Adipose tissue (tissue), 3 donors: ENCODE measurements around the gene FOXP1. TPM values are rescaled to one million over a fixed set of nuclear protein-coding genes. Genes with fewer than 3 reads are reported as not detected.

ENCODE experiments used
- H3K27ac ChIP-seq: one replicate; pipeline ENCODE4 v1.5.1; 2013; ENCODE audit warnings: low read depth, low read length
- whole genome bisulfite sequencing, 3 donors: extraction: QIAGEN DNeasy Blood & Tissue Kit; methylation state at CpG; one replicate each; pipeline ENCODE4 v1.1.7; 2013; 5-methylcytosine and 5-hydroxymethylcytosine counted together
- polyA plus RNA-seq, 3 donors: library from polyadenylated mRNA; stranded (reverse); fragments of 200-250 nt; gene quantifications; one replicate each; pipeline ENCODE4 v1.2.3, GENCODE V29; 2013
- donor health status: healthy with polysubstance abuse.
- donor health status: Bipolar disorder and iron deficiency.
- donor health status: healthy.

Gene FOXP1
- polyA plus RNA-seq, 3 donors = 6.3 to 19.2 (median 11.4) TPM

DNA sequence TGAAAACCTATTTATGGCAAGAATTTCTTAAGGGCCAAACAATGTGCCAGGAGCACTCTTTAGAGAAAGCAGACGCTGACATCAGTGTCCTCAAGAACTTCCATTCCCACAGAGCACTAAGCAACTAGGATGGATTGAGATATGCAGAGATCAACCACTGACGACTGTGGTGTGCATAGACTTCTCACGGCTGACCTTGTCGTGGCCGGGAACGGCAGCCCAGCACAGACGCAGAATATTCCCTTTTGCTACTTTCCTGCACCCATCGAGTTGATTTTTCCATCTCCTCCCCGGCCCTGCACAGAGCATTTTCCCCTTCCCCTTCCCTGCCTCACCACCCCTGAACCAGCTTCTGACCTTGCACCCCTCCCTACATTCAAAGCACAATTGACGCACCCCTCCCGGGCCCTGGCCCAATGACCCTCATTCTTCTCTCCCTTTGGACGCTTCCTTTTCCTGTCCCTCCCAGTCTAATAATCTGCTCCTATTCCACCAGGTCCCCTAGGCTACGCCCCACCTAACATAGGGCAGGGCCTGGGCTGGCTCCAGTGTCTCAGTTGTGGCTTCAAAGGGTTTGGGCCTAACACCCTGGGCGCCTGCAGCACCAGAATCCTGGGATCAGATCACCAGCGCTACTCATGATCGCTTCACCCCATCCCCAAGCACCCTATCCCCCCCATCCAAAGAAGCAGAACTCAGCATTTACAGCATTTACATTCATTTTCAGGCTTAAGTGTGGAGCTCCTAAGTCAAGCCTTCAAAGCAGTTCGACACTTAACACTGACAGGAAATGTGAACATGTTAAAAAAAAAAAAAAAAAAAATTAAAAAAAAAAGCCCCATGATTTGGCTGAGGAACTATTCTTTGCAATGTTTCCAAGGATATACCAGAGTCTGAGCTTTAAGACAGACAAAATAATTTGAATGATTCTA is 151.2 kb downstream of the FOXP1 start:
- H3K27ac ChIP-seq = no peak overlapping the region
- 64 to 82% (median 73%) methylated on average over 17 of the region's 17 CpGs for WGBS, 3 donors

DNA sequence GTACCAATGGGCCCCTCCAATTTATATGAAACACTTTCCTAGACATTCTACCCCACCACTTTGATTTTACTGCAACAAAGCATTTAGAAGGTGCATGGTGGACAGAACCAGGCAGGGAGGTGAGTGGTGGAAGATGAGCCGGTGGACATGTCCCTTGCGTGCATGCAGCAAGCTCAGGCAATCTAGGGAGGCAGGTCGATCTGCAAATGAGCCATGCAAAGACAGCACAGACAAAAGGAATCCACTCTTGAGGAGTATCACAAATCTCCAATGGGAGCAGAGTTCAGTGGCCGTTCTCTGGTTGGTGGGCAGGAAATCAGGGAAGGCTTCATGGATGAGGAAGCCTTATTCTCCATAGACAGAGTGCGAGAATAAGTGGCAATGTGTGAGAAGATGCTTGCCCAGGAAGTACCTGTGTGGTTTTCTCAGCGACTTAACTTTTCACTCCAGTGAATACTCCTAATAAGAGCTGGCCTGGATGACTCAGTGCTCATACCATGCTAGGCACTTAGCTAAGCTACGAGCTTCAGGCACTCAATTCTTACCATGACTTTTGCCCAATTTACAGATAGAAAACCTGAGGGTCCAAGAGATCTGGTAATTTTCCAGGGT is 152.5 kb downstream of the FOXP1 start:
- WGBS, 3 donors = 89 to 94% (median 93%) methylated on average over 7 of the region's 7 CpGs
- no peak overlapping the region for H3K27ac ChIP-seq

DNA sequence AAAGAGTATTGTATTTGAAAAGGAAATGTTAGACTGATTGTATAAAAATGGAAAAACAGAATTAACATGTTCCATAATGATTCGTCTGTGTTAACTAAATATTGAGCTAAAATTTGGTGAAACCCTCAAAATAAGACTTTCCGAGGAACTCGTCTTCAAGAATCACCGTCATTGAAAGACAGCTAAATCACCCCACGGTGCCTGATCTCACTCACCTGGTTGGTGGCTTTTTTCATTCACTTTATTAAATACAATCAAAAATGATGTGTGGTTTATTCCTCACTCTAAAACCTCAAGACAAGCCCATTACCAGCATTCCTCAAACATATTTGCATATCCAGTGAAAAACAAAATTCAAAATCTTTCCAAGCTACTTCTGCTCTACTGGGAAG is 153.9 kb downstream of the FOXP1 start:
- H3K27ac ChIP-seq = no peak overlapping the region
- WGBS, 3 donors = 57 to 86% (median 75%) methylated on average over 5 of the region's 5 CpGs

DNA sequence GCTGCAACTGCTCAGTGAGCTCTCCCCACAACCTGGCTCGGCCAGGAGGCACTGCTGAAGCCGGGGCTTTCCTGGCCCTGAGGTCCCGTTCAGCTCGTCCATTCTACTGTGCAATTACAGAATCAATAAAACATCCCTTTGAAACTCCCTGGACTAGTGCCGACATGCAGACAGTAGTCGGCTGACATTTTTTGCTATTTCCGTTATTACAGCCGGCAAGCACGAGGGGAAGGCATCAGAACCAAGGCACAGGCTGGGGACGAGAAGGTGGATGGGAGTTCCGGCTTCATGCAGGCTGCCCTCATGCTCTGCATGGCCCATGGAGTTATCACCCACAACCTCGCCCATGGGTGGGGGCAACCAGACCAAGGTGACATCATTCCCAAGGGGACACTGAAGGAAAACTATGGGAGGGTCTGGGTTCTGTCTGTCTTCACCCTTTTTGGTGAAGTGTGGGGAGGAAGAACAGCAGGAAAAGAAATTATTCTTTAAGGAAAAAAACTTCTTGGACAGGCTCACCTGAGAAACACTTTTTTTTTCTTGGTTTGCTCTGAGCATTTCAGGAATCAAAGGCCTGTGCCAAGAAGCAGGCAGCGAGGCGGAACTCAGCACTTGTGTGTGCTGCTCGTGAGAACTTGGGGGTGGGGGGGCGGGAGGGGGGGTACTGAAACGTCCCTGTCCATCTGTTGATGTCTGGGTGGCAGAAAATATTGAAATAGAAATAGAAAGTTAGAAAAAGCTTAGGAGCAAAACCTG is 154.5 kb downstream of the FOXP1 start:
- WGBS, 3 donors = 15 to 20% (median 19%) methylated on average over 17 of the region's 17 CpGs

DNA sequence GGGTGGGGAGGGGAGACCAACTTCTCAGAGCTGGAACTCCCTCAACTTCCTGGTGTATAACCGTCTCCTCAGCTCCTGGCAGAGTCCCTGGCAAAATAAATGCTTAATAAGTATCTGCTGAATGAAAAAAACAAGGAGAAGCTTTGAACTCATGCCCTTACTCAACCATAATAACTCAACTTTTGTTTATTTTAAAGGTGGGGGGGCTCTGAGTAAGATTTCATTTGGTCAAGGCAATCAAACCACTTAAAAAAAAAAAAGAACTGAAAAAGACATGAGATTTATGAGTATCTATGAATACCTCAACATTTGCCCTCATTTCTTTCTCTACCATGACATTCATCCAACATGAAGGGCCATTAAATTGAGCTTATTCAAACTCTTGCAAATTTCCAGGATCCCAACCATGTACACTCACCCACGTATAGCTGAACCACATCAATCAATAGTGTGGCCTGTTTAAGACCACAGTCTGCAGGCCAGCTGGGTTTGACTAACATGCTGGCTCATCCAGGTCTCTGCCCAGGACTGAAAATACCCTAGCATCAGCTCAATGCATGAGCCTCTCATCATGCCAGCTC is 157.9 kb downstream of the FOXP1 start:
- WGBS, 3 donors = 46 to 65% (median 59%) methylated on average over 2 of the region's 2 CpGs

More for the DNA sequence above, 154.5 kb downstream of the FOXP1 start:
- H3K27ac ChIP-seq = no peak overlapping the region

DNA sequence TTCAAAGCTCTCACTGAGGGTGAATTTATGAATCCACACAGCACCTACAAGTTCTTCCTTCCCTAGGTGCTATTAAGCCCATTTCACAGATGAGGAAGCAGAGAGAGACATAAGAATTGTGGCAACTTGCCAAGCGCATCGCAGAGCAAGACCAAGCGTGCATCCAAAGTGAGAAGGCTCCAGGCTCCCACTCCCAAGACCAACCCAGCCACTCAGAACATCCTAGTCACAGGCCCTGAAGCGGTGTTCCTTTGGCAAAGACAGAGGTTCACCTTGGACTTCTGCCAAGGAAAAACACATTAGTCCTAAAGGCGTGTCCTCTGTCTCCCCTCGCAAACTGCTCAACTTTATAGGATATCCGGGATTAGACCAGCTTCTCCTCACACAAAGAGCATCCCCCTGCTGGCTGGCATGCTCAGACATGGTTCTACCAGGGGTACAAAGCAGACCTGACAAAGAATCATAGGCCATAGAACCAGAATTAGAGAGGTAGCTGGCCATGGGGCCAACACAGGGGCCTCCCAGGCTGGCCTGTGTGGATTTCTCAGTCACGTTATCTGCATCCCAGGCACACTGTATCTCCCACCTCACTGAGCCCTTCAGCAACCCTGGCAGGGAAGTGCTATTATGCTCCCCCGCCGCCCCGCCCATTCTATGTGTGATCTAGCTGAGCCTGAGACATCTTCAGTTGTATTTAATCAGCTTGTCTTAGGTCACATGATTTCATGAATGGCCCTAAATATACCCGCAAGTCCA is 160.2 kb downstream of the FOXP1 start:
- WGBS, 3 donors = 64 to 76% (median 68%) methylated on average over 12 of the region's 12 CpGs
- H3K27ac ChIP-seq = no peak overlapping the region

More for the DNA sequence above, 157.9 kb downstream of the FOXP1 start:
- no peak overlapping the region for H3K27ac ChIP-seq

DNA sequence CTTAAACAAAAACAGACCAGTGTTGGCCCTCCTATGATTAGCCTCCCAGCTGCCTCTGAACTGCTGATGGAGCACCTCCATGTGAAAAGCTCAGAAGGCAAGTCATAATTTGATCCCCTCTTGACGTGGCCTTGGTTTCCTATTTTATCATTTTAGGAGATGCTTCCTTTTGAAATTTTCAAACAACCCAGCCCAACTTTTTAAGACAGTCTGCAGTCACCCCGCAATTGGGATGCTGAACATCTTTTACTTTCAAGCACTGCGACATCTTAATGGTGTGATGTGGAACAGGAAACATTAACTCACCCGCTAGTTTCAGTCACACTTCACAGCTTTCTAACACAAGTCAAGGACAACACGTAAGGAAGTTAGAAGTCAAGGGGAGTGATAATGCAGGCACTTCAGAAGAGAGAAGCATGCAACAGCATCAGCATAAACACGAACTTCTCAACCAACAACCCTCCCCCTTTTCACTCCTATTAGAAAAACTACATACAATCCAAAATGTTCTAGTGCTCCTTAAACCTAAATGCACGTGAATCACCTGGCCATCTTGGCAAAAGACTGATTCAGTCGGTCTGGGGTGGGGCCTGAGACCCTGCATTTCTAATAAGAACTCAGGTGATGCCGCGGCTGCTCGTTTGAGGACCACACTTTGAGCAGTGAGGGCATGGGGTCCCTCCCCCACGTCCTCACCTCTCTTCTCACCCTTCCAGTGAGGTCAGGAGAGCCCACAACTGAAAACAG is 161.5 kb downstream of the FOXP1 start:
- WGBS, 3 donors = 74 to 84% (median 77%) methylated on average over 12 of the region's 12 CpGs
- H3K27ac ChIP-seq = no peak overlapping the region

DNA sequence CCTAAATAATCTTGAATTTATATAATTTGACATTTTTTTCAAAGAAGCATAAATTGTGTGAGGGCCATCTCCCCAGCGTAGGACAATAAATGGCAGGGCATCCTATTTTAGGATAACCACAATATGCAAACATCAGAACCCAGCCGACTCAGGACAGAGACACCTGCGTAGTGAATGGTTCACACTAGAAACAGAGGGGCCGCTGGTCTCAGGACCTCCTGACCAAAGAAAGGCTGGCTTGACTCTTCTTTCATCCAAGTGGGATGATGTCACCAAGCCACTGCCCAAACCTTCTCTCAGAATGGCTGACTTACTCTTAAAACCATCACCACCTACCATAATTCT is 162.1 kb downstream of the FOXP1 start:
- WGBS, 3 donors = 94 to 97% (median 95%) methylated on average over 4 of the region's 4 CpGs
- H3K27ac ChIP-seq = no peak overlapping the region

DNA sequence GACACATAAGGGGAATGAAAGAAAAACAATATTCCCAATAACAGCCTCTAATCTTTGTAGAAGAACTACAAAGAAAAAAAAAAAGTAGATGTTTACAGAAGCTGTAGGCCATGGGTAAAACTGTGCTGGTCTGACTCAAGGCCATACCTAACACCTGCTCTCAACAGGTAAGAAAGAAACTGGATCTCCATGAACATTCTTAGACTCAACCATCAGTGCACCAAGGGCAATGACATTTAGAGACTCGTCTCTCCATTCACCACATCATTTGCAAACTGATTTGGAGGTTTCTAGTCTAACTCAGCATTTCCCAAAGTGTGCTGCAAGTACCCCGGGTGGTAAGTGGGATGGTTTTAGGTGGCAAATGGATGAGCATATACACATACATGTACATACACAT is 164.2 kb downstream of the FOXP1 start:
- 59 to 92% (median 91%) methylated on average over 2 of the region's 2 CpGs for WGBS, 3 donors
- H3K27ac ChIP-seq = no peak overlapping the region

DNA sequence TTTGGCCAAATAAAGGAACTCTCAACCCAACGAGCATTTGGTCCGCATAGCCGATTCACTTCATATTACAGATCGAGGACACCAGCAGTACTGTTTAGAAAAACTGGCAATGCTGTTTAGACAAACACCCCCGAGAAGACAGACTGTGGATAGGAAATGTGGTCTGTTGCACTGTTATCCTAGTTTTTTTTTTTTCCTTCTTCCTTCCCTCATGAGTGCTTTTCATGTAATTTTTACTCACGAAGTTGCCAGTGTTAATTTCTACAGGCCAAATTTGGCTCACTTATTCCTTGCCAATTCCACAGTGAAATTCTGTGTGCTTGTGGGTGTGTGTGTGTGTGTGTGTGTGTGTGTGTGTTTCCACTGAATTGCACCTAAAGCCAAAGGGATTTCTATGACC is 165.7 kb downstream of the FOXP1 start:
- 61 to 85% (median 62%) methylated on average over 6 of the region's 6 CpGs for WGBS, 3 donors

DNA sequence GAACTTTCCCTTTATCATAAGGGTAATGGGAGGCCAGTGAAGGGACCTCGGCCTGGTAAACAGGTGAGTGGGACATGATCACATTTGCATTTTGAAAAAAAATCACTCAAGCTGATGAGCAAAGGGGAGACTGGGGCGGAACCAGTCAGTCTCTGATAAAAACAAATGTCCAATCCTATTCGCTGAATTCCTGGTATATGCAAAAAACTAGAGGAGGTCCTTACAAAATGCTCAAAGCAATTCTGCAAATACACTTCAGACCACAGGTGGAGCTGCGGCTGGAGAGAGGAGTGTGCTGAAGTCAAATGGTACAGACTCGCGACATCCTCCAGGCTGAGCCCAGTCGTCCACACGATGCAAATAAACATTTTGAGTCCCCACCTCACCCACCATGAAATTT is 166.7 kb downstream of the FOXP1 start:
- H3K27ac ChIP-seq = no peak overlapping the region

More for the DNA sequence above, 165.7 kb downstream of the FOXP1 start:
- H3K27ac ChIP-seq = no peak overlapping the region

DNA sequence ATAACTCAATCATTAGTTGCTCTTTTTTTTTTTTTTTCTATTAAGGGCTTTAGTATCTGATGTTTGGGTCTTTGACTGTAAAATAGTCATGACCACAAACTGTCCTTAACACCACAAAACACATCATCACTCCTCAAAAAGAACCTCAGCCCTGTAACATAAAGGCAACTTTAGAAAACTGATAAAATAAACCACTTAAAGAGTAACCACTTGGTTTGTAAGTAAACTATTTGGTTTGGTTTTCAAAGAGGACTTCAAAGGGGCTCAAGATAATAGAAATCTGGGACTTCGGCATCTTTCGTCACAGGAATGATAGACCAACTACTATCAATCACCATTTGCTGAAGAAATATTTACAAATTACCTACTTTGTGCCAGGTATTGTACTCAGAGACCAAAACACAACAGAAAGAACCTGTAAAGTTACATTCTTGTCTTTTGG is 167.8 kb downstream of the FOXP1 start:
- 33 to 83% (median 77%) methylated on average over 2 of the region's 2 CpGs for WGBS, 3 donors
- no peak overlapping the region for H3K27ac ChIP-seq

More for the DNA sequence above, 166.7 kb downstream of the FOXP1 start:
- WGBS, 3 donors = 86 to 95% (median 90%) methylated on average over 8 of the region's 8 CpGs

DNA sequence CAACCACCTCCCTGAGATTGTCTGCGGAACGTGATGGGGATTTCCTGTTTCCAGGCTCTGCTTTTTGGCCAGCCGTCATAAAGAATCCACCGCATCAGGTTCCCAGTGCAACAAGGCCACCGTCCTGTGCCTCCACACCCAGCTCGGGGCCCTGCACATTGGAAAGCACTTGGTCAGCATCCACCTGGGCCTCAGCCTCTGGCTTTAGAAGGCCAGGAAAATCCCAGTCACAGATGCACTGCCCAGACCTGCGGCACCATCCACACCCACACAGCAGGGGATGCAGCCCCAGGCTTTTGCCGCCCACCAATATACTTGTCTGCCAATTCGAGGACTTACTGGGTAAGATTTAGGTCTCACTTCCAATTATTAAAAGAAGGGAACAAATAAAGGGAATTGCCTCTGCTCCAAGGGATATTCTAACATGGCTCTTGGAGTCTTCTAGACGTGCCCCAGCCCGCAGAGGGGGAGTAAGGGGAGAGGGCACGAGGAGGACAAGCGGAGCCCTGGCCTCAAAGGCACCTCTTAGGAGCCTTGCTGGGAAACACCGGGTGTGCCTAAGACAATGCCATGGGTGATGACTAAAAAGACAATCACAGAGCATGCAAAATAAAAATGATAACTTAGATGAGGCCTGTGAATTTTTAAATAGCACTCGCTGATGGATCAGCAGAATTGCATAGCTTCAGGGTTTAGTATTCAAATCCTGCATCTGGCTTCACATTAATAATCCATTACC is 169.2 kb downstream of the FOXP1 start:
- no peak overlapping the region for H3K27ac ChIP-seq
- 80 to 89% (median 86%) methylated on average over 15 of the region's 15 CpGs for WGBS, 3 donors

DNA sequence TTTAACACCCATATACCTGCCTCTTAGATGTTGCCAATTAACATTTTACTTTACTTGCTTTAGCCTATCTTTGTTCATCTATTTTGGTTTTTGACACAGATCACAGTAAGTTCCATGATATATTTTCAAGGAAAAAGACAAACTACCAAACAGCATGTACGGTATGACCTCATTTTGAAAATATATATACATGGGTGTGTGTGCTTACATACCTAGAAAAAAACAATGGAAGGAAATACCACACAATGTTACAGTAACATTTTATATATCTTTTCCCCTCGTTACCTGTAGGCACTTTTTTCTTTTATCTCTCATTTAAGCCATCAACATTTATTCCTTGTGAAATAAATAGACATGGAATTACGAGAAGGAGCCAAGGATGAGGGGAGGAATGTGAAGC is 170.0 kb downstream of the FOXP1 start:
- WGBS, 3 donors = 63 to 85% (median 68%) methylated on average over 3 of the region's 3 CpGs
- H3K27ac ChIP-seq = no peak overlapping the region

DNA sequence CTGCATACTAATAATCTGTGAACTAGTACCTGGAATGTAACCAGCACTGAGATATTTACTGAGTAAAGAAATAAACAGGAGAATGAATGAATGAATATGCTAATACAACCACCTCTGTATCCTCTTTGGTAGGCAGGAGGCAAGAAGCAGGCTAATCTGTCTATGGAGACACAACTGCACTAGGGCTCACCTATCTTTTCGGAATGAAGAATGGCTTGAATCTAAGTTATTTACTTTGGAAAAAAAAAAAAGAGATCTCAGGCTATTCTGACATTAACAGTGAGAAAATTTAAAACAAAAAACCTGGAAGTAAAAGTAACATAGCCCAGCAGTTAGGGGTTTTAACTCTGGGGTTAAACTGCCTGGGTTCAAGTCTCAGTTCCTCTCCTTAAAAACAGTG is 174.2 kb downstream of the FOXP1 start:
- WGBS, 3 donors = 21 to 100% (median 100%) methylated on average over 1 of the region's 1 CpG

DNA sequence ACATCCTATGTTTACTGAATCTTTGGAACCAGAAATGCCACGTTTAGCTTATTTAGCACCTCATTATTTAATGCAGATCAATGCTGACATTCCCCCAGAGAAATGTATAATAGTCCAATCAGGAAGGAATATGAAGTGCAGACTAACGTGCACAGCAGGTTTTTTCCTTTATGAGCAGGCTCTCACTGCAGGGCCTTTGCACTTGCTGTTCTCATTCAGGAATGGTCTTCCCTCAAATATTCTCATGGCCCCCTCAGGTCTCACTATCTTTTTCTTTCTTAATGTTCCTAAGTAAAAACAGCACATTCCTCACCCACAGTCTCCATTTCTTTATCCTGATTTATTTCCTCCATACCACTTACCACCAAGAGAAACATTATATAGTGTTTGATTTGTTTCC is 174.6 kb downstream of the FOXP1 start:
- 69 to 87% (median 79%) methylated on average over 2 of the region's 2 CpGs for WGBS, 3 donors
- H3K27ac ChIP-seq = no peak overlapping the region

More for the DNA sequence above, 174.2 kb downstream of the FOXP1 start:
- H3K27ac ChIP-seq = no peak overlapping the region

DNA sequence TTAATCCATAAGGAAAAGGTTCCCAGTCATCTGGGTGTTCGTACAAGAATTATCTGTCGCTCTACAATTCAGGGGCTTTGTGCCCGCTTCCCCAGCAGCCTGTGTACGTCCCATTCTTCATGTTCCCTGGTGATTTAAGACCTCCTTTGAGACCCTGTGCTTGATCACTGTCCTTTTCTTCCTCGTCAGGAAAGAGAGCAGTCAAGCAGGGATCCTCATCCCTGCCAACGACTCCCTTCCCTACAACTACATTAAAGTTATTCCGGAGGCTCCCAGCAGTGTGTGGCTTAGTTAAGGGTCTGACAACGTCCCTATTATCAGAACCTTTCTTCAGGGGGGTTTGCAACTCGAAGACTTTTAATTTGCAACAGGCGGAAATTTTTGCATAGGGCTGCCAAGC is 175.7 kb downstream of the FOXP1 start:
- 63 to 75% (median 66%) methylated on average over 10 of the region's 10 CpGs for WGBS, 3 donors
- H3K27ac ChIP-seq = no peak overlapping the region
